Measurements from ENCODE around the gene DYNC1I1.

The DYNC1I1 gene

DNA sequence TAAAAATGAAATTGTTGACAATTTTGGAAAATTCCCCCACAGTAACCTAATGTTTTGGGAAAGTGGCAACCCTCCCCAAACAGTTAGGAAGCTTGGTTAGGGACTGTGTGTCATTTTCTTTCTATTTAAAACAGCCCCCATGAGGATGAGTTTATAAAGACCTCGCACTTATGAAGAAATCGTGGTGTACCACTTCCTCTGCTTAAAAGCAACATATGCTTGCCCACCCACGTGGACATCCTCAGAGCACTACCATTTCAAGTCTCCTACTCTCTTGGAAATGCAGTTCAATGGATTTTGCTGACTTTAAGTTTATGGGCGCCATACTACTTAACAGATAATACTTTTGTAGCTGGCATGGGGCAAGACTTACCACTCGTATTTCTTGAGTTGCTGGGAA lies 223.8 kb downstream of the DYNC1I1 start:
- H3K36me3 Mint-ChIP-seq (ENCODE audit: low read depth) = no peaks in the 10 kb centered on the region
- no peak overlapping the region for H3K4me3 Mint-ChIP-seq
- no peaks in the 10 kb centered on the region for H3K27me3 Mint-ChIP-seq (ENCODE audit: low read depth)
- no peaks in the 10 kb centered on the region for H3K4me1 Mint-ChIP-seq (ENCODE audit: low read depth)
- H3K27ac Mint-ChIP-seq = no peak overlapping the region
- H3K9me3 Mint-ChIP-seq = no peaks in the 10 kb centered on the region
- no peak for DNase-seq (ENCODE audit: low spot score)

DNA sequence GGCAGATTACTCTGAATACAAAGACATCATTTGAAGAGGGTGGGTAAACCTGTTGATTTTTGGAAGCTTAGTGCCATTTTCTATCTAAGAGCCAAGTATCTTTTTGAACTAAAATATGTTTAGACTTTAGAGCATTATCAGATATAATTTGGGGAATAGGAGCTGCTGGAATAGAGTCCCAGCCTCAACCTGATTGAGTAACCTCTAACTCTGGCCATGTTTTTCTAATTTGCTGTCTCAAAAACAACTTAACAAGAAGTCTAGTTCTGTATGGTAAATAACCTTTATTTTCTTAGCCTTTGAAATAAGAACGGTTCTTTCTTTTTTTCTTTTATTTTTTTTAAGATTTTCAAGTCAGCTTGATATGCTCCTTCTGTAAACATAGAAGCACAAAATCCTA lies 224.5 kb downstream of the DYNC1I1 start:
- no peak for DNase-seq (ENCODE audit: low spot score)
- Mint-ChIP-seq H3K9me3 (no peaks in the 10 kb centered on the region), H3K4me1 (ENCODE audit: low read depth) (no peaks in the 10 kb centered on the region), H3K27me3 (ENCODE audit: low read depth) (no peaks in the 10 kb centered on the region), H3K4me3 (no peak overlapping the region), H3K27ac (no peak overlapping the region), H3K36me3 (ENCODE audit: low read depth) (no peaks in the 10 kb centered on the region)

DNA sequence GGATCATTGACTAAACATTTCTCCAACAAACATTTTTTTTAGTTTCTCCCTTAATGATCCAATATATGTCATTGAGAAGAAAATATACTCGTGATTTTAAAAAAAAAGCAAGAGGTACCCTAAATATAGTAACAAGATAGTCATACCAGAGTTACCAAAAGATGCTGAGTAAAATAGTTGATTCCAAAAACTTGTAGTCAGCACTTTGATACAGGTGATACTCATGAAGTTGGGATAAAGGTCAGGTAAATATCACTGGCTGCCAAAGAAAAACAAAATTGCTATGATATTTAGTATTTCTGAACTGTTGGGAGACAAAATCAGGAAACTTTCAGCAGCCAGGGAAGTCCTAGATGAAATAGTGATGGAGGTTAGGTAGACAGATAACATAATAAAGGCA lies 225.3 kb downstream of the DYNC1I1 start:
- no peak for DNase-seq (ENCODE audit: low spot score)
- no peaks in the 10 kb centered on the region for H3K9me3 Mint-ChIP-seq
- H3K4me3 Mint-ChIP-seq = no peak overlapping the region
- no peak overlapping the region for H3K27ac Mint-ChIP-seq
- no peaks in the 10 kb centered on the region for H3K27me3 Mint-ChIP-seq (ENCODE audit: low read depth)
- H3K36me3 Mint-ChIP-seq (ENCODE audit: low read depth) = no peaks in the 10 kb centered on the region
- no peaks in the 10 kb centered on the region for H3K4me1 Mint-ChIP-seq (ENCODE audit: low read depth)

DNA sequence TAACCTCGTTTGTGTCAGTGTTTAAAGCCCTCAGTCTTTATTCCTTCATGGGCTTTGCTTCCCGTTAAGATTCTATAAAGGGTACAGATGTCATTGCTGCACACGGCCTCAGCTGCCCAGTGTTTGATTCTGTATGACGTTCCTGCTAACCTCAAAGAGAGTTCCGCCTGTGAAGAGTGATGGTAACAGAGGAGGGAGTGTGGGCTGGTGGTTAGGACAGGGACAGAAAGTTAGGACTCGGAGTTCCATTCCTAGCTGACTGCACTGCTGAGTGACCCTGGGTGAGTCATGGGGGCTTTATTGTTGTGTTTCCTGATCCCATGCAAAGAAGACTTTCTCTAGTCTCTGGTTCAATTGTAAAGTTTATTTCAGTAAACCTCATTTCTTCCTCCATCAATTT lies 227.1 kb downstream of the DYNC1I1 start:
- Mint-ChIP-seq H3K27me3 (ENCODE audit: low read depth) (no peaks in the 10 kb centered on the region), H3K4me1 (ENCODE audit: low read depth) (no peaks in the 10 kb centered on the region), H3K36me3 (ENCODE audit: low read depth) (no peaks in the 10 kb centered on the region), H3K9me3 (no peaks in the 10 kb centered on the region), H3K4me3 (no peak overlapping the region), H3K27ac (no peak overlapping the region)
- DNase-seq (ENCODE audit: low spot score) = no peak

DNA sequence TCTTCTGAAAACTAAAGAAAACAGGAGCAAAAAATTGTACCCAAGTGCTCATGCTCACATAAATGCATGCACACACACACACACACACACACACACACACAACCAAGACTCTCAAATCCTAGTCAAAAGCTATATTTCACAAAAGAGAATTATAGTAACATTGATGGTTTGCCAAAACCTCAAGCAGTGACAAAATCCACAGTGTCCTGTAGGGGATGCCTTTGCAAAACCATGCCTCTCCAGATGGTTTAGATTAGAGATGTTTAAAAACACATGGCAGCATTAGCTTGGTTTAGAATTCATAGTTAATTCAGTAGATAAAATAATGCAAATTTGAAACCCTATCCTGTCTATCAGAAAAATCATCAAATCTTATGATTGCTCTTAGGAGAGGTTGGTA lies 232.2 kb downstream of the DYNC1I1 start:
- Mint-ChIP-seq H3K27me3 (ENCODE audit: low read depth) (peaks cover 2% of the 10 kb centered on the region), H3K27ac (no peak overlapping the region), H3K4me3 (no peak overlapping the region), H3K4me1 (ENCODE audit: low read depth) (no peaks in the 10 kb centered on the region), H3K9me3 (no peaks in the 10 kb centered on the region), H3K36me3 (ENCODE audit: low read depth) (no peaks in the 10 kb centered on the region)
- no peak for DNase-seq (ENCODE audit: low spot score)

DNA sequence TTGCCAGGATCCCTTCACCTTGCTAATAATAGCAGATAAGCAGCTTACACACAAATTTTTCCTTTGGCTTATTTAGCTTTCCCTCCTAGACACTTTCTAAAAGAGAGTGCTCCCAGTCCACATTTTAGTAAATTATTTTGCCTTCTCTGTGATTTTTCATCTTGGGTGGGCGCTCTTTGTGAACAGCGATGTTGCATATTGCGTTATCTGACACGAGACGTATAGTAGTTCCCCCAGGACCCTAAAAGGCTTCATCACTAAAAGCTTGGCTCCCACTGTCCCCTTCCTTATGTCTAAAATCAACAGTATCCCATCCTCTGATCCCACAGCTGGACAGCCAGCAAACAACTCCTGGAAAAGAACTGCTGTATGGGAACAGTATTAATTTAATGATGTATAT lies 232.9 kb downstream of the DYNC1I1 start:
- Mint-ChIP-seq H3K4me3 (no peak overlapping the region), H3K36me3 (ENCODE audit: low read depth) (no peaks in the 10 kb centered on the region), H3K4me1 (ENCODE audit: low read depth) (no peaks in the 10 kb centered on the region)

DNA sequence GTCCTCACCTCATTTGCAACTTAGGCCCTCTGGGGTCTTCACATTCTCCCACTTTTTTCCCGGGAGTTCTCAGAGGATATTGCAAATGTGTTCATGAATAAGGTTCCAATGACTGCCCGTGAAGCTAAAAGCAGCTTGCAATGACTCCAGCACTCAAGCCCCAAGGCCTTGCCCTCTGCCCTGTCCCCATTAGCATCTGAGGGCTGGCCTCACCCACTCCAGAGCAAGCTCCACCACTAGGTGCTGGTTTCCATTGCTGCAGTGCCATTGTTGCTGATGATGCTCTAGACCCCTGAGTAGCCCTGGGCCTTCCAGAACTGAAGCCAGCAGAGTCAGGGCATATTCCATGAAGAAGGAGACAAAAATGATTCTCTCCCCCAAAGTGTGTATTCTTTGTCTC lies 236.8 kb downstream of the DYNC1I1 start:
- H3K4me1 Mint-ChIP-seq (ENCODE audit: low read depth) = no peaks in the 10 kb centered on the region
- H3K27ac Mint-ChIP-seq = no peak overlapping the region

More for the DNA sequence above, 232.9 kb downstream of the DYNC1I1 start:
- no peak for DNase-seq (ENCODE audit: low spot score)
- Mint-ChIP-seq H3K27me3 (ENCODE audit: low read depth) (peaks cover 3% of the 10 kb centered on the region), H3K9me3 (no peaks in the 10 kb centered on the region), H3K27ac (no peak overlapping the region)

DNA sequence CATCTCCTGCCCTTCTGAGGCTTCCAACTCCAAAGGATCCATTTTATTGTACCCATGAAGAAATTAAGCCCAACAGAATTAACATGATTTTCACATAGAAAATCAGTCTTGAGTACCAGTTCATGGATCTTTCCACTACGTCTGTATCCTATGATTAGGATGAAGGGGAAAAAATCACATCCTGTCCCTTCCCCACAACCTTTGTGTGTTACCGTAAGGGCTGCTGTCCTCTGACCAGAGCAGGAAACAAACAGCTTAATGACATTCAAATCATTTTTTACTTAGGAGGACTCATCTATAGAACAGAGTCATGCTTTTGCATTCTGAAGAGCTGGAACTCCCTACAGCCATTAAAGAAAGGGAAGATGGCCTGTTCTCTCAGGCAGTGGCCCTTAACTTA lies 241.5 kb downstream of the DYNC1I1 start:
- Mint-ChIP-seq H3K9me3 (no peaks in the 10 kb centered on the region), H3K27ac (no peak overlapping the region), H3K4me3 (no peak overlapping the region), H3K36me3 (ENCODE audit: low read depth) (no peaks in the 10 kb centered on the region), H3K4me1 (ENCODE audit: low read depth) (peaks cover 3% of the 10 kb centered on the region), H3K27me3 (ENCODE audit: low read depth) (peaks cover 20% of the 10 kb centered on the region)
- DNase-seq (ENCODE audit: low spot score) = no peak

More for the DNA sequence above, 236.8 kb downstream of the DYNC1I1 start:
- H3K4me3 Mint-ChIP-seq = no peak overlapping the region
- no peak for DNase-seq (ENCODE audit: low spot score)
- H3K36me3 Mint-ChIP-seq (ENCODE audit: low read depth) = no peaks in the 10 kb centered on the region
- H3K9me3 Mint-ChIP-seq = no peaks in the 10 kb centered on the region
- peaks cover 12% of the 10 kb centered on the region for H3K27me3 Mint-ChIP-seq (ENCODE audit: low read depth)

DNA sequence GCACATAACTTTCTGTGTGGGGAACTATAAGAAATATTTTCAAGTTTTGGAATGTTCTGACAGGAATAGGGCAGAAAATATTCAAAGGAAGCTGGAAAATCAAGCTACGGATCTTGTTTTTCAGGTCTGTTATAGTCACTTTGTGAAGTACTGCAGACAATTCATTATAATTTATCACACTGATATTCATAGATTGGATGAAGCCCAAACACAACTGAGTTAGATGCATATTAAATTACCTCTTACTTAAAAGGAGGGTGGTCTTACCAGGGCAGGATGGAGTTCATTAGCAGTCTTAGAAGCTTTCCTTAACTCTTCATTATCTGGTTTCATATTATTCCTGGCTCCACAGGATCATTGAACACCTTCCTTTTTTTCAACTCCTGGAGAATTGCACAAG lies 242.3 kb downstream of the DYNC1I1 start:
- no peak for DNase-seq (ENCODE audit: low spot score)
- H3K27ac Mint-ChIP-seq = no peak overlapping the region
- no peaks in the 10 kb centered on the region for H3K9me3 Mint-ChIP-seq

DNA sequence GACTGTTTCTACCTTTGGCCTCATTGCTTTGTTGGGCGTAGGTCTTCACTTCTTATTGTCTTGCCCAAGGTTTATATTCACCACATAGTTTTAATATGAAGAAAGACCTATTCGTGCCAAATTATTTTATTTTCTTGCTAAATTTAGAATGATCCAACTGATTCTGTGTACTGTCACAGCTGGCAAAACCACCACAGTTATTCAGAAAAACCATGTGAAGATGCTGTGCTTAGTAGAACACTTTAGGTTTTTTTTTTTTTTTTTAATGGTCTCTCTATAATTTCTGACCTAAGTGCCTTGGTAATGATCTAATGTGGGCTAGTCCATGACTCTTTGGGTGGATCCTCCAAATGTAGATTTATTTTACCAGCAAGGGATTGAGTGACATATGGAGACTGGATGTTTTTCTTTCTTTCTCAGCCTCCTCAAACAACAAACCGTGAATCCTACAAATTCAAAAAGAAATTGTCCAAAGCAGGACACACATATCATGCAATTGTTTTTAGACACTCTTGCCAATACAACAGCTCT lies 243.8 kb downstream of the DYNC1I1 start:
- H3K27me3 Mint-ChIP-seq (ENCODE audit: low read depth) = peaks cover 15% of the 10 kb centered on the region
- H3K36me3 Mint-ChIP-seq (ENCODE audit: low read depth) = no peaks in the 10 kb centered on the region

More for the DNA sequence above, 242.3 kb downstream of the DYNC1I1 start:
- H3K27me3 Mint-ChIP-seq (ENCODE audit: low read depth) = peaks cover 18% of the 10 kb centered on the region
- H3K36me3 Mint-ChIP-seq (ENCODE audit: low read depth) = no peaks in the 10 kb centered on the region
- peaks cover 3% of the 10 kb centered on the region for H3K4me1 Mint-ChIP-seq (ENCODE audit: low read depth)
- no peak overlapping the region for H3K4me3 Mint-ChIP-seq

DNA sequence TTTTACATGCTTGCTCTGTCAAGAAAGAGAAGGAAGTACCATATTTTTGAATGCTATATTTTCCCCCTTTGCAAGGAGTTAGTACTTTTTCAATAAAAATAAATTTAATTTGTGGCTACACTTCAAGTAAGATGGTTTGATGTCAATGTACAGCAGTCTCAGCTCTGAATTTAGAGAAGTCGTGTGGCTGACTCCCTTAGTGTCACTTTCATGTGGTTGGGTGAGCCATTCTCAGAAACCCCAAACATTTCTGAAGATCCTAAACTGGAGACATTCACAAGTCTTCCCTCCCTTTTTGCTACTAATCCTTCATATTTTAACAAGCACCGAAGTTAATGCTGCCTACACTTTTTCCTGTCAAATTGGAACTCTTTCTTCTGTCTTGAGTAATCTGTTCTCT lies 244.4 kb downstream of the DYNC1I1 start:
- peaks cover 3% of the 10 kb centered on the region for H3K4me1 Mint-ChIP-seq (ENCODE audit: low read depth)
- peaks cover 15% of the 10 kb centered on the region for H3K27me3 Mint-ChIP-seq (ENCODE audit: low read depth)

More for the DNA sequence above, 243.8 kb downstream of the DYNC1I1 start:
- no peaks in the 10 kb centered on the region for H3K9me3 Mint-ChIP-seq
- no peak overlapping the region for H3K27ac Mint-ChIP-seq
- no peak overlapping the region for H3K4me3 Mint-ChIP-seq
- DNase-seq (ENCODE audit: low spot score) = no peak
- H3K4me1 Mint-ChIP-seq (ENCODE audit: low read depth) = peaks cover 3% of the 10 kb centered on the region

DNA sequence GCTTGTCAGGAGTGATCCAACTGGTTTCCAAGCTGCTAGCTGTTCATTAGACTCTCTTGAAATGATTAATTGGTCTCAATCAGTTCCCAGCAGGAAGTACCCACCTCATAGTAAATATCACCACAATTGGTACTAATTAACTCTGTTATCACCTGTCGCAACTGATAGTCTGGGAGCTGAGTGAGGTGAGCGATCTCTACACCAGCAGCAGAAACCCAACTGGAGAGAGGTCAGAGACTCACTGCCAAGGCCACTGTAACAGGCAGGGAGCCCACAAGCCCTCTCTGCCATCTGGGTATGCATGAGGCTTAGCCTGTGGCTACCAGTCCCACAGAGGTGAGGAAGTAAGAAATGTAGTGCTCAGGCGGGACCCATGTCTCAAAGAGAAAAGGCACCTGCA lies 245.5 kb downstream of the DYNC1I1 start:
- H3K36me3 Mint-ChIP-seq (ENCODE audit: low read depth) = no peaks in the 10 kb centered on the region
- no peaks in the 10 kb centered on the region for H3K9me3 Mint-ChIP-seq
- H3K27ac Mint-ChIP-seq = no peak overlapping the region
- H3K4me3 Mint-ChIP-seq = no peak overlapping the region
- peaks cover 3% of the 10 kb centered on the region for H3K4me1 Mint-ChIP-seq (ENCODE audit: low read depth)
- peaks cover 13% of the 10 kb centered on the region for H3K27me3 Mint-ChIP-seq (ENCODE audit: low read depth)
- DNase-seq (ENCODE audit: low spot score) = no peak

More for the DNA sequence above, 244.4 kb downstream of the DYNC1I1 start:
- no peak for DNase-seq (ENCODE audit: low spot score)
- Mint-ChIP-seq H3K36me3 (ENCODE audit: low read depth) (no peaks in the 10 kb centered on the region), H3K27ac (no peak overlapping the region), H3K9me3 (no peaks in the 10 kb centered on the region), H3K4me3 (no peak overlapping the region)

DNA sequence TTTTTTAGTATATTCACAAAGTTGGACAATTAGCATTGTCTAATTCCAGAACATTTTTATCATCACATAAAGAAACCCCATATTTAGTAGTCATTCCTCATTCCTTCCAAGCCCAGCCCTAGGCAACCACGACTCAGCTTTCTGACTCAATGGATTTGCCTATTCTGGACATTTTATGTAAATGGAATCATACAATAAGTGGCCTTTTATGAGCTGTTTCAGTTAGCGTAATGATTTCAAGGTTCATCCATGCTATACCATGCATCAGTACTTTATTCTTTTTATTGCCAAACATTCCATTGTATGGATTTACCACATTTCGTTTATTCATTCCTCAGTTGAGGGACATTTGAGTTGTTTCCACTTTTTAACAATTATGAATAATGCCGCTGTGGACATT lies 249.2 kb downstream of the DYNC1I1 start:
- no peak overlapping the region for H3K4me3 Mint-ChIP-seq
- no peak for DNase-seq (ENCODE audit: low spot score)
- peaks cover 3% of the 10 kb centered on the region for H3K4me1 Mint-ChIP-seq (ENCODE audit: low read depth)
- no peaks in the 10 kb centered on the region for H3K9me3 Mint-ChIP-seq
- no peaks in the 10 kb centered on the region for H3K36me3 Mint-ChIP-seq (ENCODE audit: low read depth)
- H3K27me3 Mint-ChIP-seq (ENCODE audit: low read depth) = no peaks in the 10 kb centered on the region
- H3K27ac Mint-ChIP-seq = no peak overlapping the region

DNA sequence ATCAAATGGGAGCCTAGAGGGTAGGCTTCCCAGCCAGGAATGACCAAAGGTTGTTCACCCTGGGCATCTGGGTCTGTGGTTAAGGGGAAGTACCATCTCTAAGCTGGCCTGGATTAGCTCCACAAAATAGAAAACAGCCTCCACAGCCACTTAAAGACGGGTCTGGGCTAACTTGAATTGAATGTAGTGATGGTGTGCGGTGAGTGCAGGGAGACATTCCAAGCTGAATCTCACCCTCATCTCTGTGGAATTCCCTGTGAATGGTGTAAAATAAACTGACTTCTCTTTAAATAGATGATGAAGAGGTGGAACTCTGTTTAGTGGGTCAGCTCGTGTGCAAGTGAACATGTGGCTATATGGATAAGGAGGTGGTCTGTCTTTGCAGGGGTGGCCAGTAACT lies 251.0 kb downstream of the DYNC1I1 start:
- DNase-seq (ENCODE audit: low spot score) = no peak
- H3K4me1 Mint-ChIP-seq (ENCODE audit: low read depth) = no peaks in the 10 kb centered on the region
- peaks cover 5% of the 10 kb centered on the region for H3K27me3 Mint-ChIP-seq (ENCODE audit: low read depth)
- H3K36me3 Mint-ChIP-seq (ENCODE audit: low read depth) = no peaks in the 10 kb centered on the region
- no peaks in the 10 kb centered on the region for H3K9me3 Mint-ChIP-seq
- no peak overlapping the region for H3K4me3 Mint-ChIP-seq
- H3K27ac Mint-ChIP-seq = no peak overlapping the region

DNA sequence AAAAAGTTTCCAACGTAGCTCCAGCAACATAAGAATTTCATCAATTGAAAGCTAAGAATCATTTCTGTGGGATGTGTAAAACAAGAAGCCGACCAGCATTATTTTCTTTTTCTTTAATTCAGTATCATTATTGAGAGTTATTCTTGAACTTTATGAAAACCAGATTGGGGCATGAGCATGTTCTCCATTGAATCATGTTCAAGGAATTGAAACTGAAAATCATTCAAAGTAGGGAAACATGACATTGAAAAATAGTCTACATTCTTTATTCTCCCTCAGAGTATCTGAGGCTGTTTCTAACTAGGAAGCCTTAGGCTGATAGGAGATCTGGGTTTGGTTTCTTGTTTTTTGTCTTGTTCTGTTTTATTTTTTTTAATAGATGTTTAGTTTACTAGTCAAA lies 253.7 kb downstream of the DYNC1I1 start:
- Mint-ChIP-seq H3K27ac (no peak overlapping the region), H3K4me3 (no peak overlapping the region), H3K36me3 (ENCODE audit: low read depth) (no peaks in the 10 kb centered on the region), H3K27me3 (ENCODE audit: low read depth) (peaks cover 8% of the 10 kb centered on the region), H3K4me1 (ENCODE audit: low read depth) (peaks cover 4% of the 10 kb centered on the region), H3K9me3 (no peaks in the 10 kb centered on the region)
- DNase-seq (ENCODE audit: low spot score) = no peak
